Activated T-helper 1 cell treated with anti-CD3 and anti-CD28 coated beads, Interleukin-12 subunit alpha, Interleukin-12 subunit beta, Interleukin-2, Interleukin-4 antibody, amounts not matched to agents 30 ng/mL and 10 ng/mL and 1 ng/mL, durations not matched to agents 14 hours and 24 hours and 36 hours (primary cell): ENCODE measurements around the gene FMN2. TPM values are rescaled to one million over a fixed set of nuclear protein-coding genes. Genes with fewer than 3 reads are reported as not detected.

ENCODE experiments used
- DNase-seq: peaks from one replicate; pipeline ENCODE4 v3.0.0; 2021; ENCODE audit warnings: low spot score
- H3K27ac Mint-ChIP-seq: one replicate; pipeline ENCODE4 v1.8.0; 2021; ENCODE audit warnings: mild to moderate bottlenecking, mixed read lengths
- H3K27me3 Mint-ChIP-seq: one replicate; pipeline ENCODE4 v1.8.0; 2022; ENCODE audit warnings: mild to moderate bottlenecking, moderate library complexity, mixed read lengths; ENCODE audit not compliant: insufficient read depth
- H3K36me3 Mint-ChIP-seq: one replicate; pipeline ENCODE4 v1.8.0; 2021; ENCODE audit warnings: low read depth, mixed read lengths
- H3K4me1 Mint-ChIP-seq: one replicate; pipeline ENCODE4 v1.8.0; 2021; ENCODE audit warnings: low read depth, mixed read lengths
- H3K4me3 Mint-ChIP-seq: one replicate; pipeline ENCODE4 v1.8.0; 2021; ENCODE audit warnings: mild to moderate bottlenecking, moderate library complexity, mixed read lengths
- H3K9me3 Mint-ChIP-seq: one replicate; pipeline ENCODE4 v1.8.0; 2021; ENCODE audit warnings: mixed read lengths
- intact Hi-C: fragments of 100-400 bp; cut with micrococcal nuclease; formaldehyde crosslinking; loops from one replicate; pipeline ENCODE4 v1.15.1; 2024
- total RNA-seq: library from RNA; stranded (reverse); gene quantifications from 2 replicates; pipeline ENCODE4 v1.2.3, GENCODE V29; 2022

FMN2 gene
- total RNA-seq, 1 donor from 2014 or later = not detected

DNA sequence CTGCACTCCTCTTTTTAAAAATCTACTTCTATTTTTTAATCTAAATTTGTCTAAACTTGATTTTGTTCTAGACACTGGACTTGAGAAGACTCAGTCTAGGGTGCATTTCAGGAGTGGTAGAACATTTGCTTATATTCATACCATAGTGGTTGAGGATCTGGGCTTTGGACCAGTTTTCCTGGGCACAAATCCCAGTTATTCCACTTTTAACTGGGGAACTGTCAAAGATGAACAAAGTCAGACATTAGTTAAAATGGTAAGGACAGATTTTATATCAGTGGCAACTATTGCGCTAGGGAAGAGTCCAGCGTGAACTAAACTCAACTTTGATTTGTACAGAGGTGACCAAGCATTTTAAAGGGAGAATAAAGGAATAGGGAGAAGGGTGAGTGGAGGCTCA is 102.4 kb downstream of the FMN2 start:
- Mint-ChIP-seq H3K27me3 (no peaks in the 10 kb centered on the region), H3K27ac (no peak overlapping the region), H3K9me3 (no peaks in the 10 kb centered on the region), H3K36me3 (no peaks in the 10 kb centered on the region), H3K4me1 (no peaks in the 10 kb centered on the region), H3K4me3 (no peak overlapping the region)
- intact Hi-C loops = loop anchor here (10.0 kb wide), 1 partner anchor 501 kb away; no protein-coding TSS in a partner anchor
- no peak for DNase-seq

DNA sequence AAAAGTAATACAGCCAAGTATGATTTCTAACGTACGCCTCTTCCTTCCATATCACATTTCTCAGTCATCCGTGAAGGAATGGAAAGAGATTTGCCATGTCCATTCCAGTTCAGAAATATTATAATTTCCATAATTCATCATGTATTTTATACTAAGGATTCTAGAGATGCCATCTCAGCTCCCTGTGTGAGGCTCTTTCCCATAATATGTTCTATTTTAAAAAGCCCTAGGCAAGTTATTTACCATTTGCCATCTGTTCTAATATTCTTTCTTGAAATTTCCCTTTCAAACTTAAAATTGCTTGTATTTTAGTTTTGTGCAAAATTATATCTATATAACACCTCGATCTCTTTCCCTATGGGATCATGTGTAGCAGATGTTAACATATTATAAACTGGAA is 106.7 kb downstream of the FMN2 start:
- DNase-seq = no peak
- no peaks in the 10 kb centered on the region for H3K36me3 Mint-ChIP-seq
- no peaks in the 10 kb centered on the region for H3K4me1 Mint-ChIP-seq
- no peaks in the 10 kb centered on the region for H3K9me3 Mint-ChIP-seq
- no peak overlapping the region for H3K27ac Mint-ChIP-seq
- H3K4me3 Mint-ChIP-seq = no peak overlapping the region
- intact Hi-C loops = loop anchor here (10.0 kb wide), 1 partner anchor 496 kb away; no protein-coding TSS in a partner anchor
- H3K27me3 Mint-ChIP-seq = no peaks in the 10 kb centered on the region

DNA sequence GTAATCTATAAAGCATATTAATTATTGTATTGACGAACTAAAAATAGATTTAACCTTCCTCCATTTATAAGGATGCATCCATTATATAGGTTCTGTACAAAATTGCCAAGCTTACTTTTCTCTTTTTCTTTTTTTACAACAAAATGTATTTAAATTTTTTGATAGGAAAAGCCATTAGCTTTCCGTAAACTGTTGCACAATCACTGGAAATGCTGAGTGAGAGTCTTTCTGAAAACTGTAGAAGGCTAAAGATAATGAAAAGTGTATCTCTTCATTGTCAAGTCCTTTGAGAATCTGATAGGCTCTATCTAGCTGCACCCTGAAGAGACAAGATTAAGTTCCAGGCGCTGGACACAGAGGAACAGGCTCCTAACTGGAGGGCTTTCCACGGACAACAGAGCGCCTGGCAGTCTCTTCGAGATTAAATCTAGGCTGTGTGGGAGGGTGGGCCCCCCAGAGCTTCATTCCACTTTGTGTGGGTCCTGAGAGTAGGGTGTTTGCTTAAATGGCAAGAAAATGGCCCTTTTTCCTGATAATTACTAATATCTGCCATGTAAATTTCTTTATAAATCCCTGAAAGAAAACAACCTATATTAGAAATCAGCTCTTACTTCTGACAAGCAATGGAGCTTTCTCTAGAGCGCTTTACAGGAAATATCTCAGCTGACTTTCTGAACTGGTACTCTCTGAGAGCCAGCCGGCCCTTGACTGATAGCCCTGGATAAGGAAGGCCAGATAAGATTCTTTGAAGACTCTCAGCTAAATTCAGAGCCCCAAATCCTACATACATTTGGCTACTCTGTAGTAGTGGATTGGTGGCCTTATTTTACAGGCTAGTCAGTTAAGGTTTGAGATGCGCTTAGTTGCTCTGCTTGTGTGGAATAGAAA is 108.3 kb downstream of the FMN2 start:
- DNase-seq = no peak
- Mint-ChIP-seq H3K4me1 (no peaks in the 10 kb centered on the region), H3K4me3 (no peak overlapping the region), H3K9me3 (no peaks in the 10 kb centered on the region), H3K27ac (no peak overlapping the region), H3K27me3 (no peaks in the 10 kb centered on the region), H3K36me3 (no peaks in the 10 kb centered on the region)
- intact Hi-C loops = loop anchor here (10.0 kb wide), 1 partner anchor 495 kb away; no protein-coding TSS in a partner anchor

DNA sequence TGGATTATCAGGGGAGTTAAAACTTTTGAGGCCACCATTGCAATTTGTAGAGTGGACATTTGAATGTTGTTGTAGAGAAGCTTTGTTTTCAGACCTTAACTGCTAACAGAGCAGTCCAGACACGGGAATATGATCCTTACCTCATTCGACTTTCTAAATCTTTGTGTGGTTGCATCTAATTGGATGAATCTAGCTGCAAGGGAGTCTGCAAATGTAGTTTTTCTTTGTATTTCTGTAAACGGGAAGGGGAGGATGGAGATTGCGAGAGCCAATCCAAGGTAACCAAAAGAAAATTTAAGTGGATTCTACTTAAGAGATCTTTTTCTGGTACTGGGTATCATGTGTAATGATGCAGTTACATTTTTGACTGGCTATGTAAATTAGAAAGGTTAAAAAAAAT is 110.2 kb downstream of the FMN2 start:
- H3K9me3 Mint-ChIP-seq = no peaks in the 10 kb centered on the region
- no peak for DNase-seq
- no peaks in the 10 kb centered on the region for H3K36me3 Mint-ChIP-seq
- no peak overlapping the region for H3K4me3 Mint-ChIP-seq
- no peaks in the 10 kb centered on the region for H3K4me1 Mint-ChIP-seq
- H3K27me3 Mint-ChIP-seq = no peaks in the 10 kb centered on the region
- intact Hi-C loops = no loop called here
- no peak overlapping the region for H3K27ac Mint-ChIP-seq

DNA sequence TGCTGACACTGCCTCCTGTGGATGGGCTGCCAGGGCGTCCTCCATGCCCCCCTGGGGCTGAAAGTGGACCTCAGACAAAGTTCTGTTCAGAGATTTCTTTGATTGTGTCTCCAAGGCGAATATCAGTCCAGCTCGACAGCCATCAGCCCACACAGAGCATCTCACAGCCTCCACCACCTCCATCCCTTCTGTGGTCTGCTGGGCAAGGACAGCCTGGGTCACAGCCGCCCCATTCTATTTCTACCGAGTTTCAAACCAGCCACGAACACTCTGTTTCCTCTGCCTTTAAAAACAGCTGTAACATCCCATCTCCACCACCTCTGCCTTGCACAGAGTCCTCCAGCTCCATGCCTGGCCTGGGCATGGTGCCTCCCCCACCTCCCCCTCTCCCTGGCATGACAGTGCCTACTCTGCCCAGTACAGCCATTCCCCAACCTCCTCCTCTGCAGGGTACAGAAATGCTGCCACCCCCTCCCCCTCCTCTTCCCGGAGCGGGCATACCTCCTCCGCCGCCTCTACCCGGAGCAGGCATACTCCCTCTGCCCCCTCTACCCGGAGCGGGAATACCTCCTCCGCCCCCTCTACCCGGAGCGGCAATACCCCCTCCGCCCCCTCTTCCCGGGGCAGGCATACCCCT is 115.5 kb downstream of the FMN2 start:
- no peak overlapping the region for H3K27ac Mint-ChIP-seq
- no peak overlapping the region for H3K4me3 Mint-ChIP-seq
- intact Hi-C loops = no loop called here
- no peaks in the 10 kb centered on the region for H3K36me3 Mint-ChIP-seq
- no peak for DNase-seq
- no peaks in the 10 kb centered on the region for H3K4me1 Mint-ChIP-seq
- no peaks in the 10 kb centered on the region for H3K9me3 Mint-ChIP-seq
- no peaks in the 10 kb centered on the region for H3K27me3 Mint-ChIP-seq

DNA sequence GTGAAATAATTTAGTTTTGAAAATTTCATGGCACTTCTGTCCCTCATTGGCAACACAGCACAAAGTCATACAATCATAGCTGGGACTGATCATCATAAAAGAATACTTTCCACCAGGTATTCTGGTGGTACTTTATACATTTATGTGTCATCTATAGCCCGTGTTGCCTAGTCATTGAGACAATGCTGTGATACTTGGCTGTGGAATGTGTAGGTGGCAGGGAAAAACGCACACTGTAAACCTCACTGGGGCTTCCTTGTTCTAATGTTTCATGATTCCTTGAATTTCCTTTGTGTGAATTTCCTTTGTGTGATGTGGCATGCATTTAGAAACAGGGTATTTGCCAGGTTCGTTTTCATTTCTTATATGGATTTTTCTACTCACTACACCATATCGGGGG is 118.3 kb downstream of the FMN2 start:
- H3K9me3 Mint-ChIP-seq = no peaks in the 10 kb centered on the region
- no peak overlapping the region for H3K4me3 Mint-ChIP-seq
- no peaks in the 10 kb centered on the region for H3K36me3 Mint-ChIP-seq
- H3K27ac Mint-ChIP-seq = no peak overlapping the region
- no peak for DNase-seq
- H3K4me1 Mint-ChIP-seq = no peaks in the 10 kb centered on the region
- intact Hi-C loops = no loop called here
- no peaks in the 10 kb centered on the region for H3K27me3 Mint-ChIP-seq

DNA sequence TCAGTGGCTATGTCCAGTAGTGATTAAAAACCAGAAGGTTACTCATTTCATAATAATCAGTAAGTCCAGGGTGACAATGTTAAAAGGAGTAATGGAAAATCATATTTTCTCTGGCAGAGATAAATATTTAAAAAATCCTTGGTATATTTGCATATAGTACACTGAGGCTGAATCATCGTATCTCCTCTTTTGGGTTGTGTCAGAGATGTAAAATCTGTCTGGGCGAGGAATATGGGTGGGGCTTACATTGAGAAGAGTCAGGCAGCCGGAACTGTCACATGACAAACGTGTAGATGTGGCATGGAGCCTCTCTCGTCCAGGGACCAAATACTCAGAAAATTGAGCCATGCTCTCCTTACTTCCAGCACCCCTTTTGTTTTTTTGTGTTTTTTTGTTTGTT is 120.9 kb downstream of the FMN2 start:
- no peaks in the 10 kb centered on the region for H3K27me3 Mint-ChIP-seq
- no peaks in the 10 kb centered on the region for H3K9me3 Mint-ChIP-seq
- H3K27ac Mint-ChIP-seq = no peak overlapping the region
- DNase-seq = no peak
- H3K36me3 Mint-ChIP-seq = no peaks in the 10 kb centered on the region
- H3K4me3 Mint-ChIP-seq = no peak overlapping the region
- intact Hi-C loops = no loop called here
- no peaks in the 10 kb centered on the region for H3K4me1 Mint-ChIP-seq

DNA sequence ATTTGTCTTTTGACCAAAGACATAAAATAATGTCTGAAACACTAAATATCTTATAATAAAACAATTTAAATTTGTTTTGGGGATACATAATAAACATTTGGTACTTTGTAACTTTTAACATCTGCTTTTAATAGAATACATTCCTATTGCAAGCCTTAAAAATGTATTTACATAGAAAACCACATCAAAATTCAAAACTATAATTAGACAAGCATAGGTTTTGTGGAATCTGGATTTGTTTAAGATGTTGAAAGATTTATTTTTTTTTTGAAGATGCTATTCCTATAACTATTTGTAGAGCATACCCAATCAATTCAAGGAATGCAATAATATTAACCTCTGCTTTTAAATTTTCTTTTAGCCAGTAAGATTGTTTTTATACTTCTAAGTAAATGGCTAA is 125.7 kb downstream of the FMN2 start:
- intact Hi-C loops = no loop called here
- no peaks in the 10 kb centered on the region for H3K4me1 Mint-ChIP-seq

DNA sequence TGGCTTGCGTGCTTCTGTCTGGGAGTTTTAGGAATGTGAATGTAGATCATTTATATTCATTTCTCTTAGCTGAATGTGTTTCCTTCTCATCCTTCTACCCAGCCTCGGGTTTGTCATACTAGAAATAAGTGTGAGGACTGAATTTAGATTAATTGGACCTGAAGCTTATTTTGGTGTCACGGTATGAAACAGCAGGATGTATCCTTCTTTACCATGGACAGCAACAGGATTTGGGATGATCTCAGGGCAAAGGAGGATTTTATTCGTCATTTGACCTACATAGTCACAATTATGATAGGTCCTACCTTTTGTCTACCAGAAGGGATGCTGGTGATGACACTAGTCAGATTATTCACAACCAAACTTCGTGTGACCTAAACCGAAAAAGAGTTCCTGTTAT is 127.4 kb downstream of the FMN2 start:
- no peak overlapping the region for H3K27ac Mint-ChIP-seq
- H3K27me3 Mint-ChIP-seq = no peaks in the 10 kb centered on the region
- H3K36me3 Mint-ChIP-seq = no peaks in the 10 kb centered on the region
- peaks cover 3% of the 10 kb centered on the region for H3K9me3 Mint-ChIP-seq
- no peak for DNase-seq
- no peak overlapping the region for H3K4me3 Mint-ChIP-seq
- intact Hi-C loops = no loop called here
- H3K4me1 Mint-ChIP-seq = no peaks in the 10 kb centered on the region

More for the DNA sequence above, 125.7 kb downstream of the FMN2 start:
- H3K36me3 Mint-ChIP-seq = no peaks in the 10 kb centered on the region
- no peaks in the 10 kb centered on the region for H3K27me3 Mint-ChIP-seq
- no peaks in the 10 kb centered on the region for H3K9me3 Mint-ChIP-seq
- DNase-seq = no peak
- no peak overlapping the region for H3K4me3 Mint-ChIP-seq
- H3K27ac Mint-ChIP-seq = no peak overlapping the region

DNA sequence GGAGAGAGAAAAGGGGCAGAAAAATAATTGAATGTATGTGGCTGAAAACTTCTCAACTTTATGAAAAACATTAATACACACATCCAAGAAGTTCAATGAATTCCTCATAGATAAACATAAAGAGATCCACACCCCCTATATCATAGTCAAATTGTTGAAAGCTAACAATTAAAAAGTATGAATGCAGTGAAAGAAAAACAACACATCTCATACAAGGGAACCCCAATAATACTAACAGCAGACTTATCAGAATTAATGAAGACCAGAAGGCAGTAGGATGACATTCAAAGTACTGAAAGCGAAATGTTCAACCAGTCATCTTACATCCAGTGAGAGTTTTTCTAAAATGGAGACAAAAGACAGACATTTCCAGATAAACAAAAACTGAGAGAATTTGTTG is 134.4 kb downstream of the FMN2 start:
- no peak for DNase-seq
- Mint-ChIP-seq H3K9me3 (peaks cover 30% of the 10 kb centered on the region), H3K4me1 (no peaks in the 10 kb centered on the region), H3K27ac (no peak overlapping the region), H3K36me3 (no peaks in the 10 kb centered on the region), H3K27me3 (no peaks in the 10 kb centered on the region), H3K4me3 (no peak overlapping the region)
- intact Hi-C loops = no loop called here

DNA sequence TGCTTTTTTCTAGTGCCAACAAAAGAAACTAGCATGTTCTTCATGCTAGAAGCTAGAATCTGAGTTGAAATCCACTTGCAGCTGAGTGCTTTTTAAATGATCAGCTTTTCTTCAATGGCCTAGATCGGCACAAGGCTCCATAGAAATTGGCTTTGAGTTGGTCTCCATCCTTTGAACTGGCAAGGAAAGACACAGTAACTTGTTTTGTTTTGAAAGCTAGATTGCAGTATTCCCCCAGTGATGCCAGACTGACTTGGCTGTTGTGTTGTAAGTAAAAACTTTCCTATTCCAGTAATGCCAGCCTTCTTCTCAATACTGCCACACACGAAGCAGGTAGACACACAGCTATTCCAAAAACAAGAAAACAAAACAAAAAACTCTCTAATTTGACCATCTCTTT is 139.1 kb downstream of the FMN2 start:
- H3K27ac Mint-ChIP-seq = no peak overlapping the region
- no peak for DNase-seq
- H3K9me3 Mint-ChIP-seq = peaks cover 10% of the 10 kb centered on the region
- no peak overlapping the region for H3K4me3 Mint-ChIP-seq
- intact Hi-C loops = no loop called here
- no peaks in the 10 kb centered on the region for H3K27me3 Mint-ChIP-seq
- no peaks in the 10 kb centered on the region for H3K36me3 Mint-ChIP-seq
- H3K4me1 Mint-ChIP-seq = no peaks in the 10 kb centered on the region

DNA sequence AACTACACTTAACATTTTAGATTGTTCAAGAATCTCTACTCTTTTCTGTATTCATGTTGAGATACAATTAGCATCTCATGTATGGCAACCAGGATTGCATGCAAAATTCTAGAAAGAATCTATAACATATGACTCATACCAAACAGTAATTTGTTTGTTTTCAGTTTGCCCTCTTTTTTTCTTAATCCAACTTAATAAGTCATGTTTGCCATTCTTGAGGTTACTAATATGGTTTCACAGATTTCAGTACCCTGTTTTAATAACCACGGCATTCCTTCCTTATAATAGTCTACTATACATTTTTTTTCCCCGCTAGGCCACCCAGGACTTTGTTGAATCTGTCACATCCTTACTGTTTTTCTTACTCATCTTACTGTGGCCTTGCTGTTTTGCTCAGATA is 140.8 kb downstream of the FMN2 start:
- H3K4me3 Mint-ChIP-seq = no peak overlapping the region
- intact Hi-C loops = no loop called here
- H3K4me1 Mint-ChIP-seq = no peaks in the 10 kb centered on the region
- no peaks in the 10 kb centered on the region for H3K9me3 Mint-ChIP-seq
- H3K36me3 Mint-ChIP-seq = no peaks in the 10 kb centered on the region
- no peak for DNase-seq
- H3K27ac Mint-ChIP-seq = no peak overlapping the region
- H3K27me3 Mint-ChIP-seq = no peaks in the 10 kb centered on the region

DNA sequence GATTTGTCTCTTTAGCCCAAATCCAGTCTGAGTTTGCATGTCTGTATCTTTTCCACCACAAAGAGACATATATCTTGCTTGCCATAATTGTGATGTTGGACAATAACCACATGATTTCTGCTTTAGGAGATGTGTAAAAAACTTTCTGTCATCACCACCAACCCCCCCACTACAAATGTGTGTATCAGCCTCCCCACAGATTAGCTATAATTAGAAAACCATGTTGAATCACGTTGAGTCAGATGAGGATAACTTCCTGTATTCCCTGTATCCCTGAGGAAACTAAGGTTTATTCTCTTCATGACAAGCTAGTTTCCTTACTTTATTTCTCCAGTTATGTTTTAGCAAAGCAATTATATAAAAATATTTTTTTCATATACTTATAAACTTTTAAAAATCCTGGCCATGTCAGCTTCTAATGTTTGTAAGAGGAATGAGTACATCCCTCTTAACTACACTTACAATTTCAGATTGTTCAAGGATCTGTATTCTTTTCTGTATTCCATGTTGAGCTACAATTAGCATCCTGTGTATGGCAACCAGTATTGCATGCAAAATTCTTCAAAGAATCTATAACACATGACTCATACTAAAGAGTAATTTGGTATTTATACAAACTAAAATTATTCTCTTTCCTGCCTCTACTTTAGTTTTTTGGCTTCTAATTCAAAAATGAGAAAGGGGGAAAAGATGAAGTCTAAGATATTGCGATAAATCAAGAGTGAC is 143.0 kb downstream of the FMN2 start:
- intact Hi-C loops = no loop called here
- Mint-ChIP-seq H3K4me3 (no peak overlapping the region), H3K36me3 (no peaks in the 10 kb centered on the region), H3K27me3 (no peaks in the 10 kb centered on the region), H3K9me3 (no peaks in the 10 kb centered on the region), H3K27ac (no peak overlapping the region), H3K4me1 (no peaks in the 10 kb centered on the region)
- DNase-seq = no peak
